Natural killer cell treated with Interleukin-12 subunit alpha and Interleukin-12 subunit beta and Interleukin-15 and Interleukin-18, amount 100 ng/mL, for 72 hours (primary cell): ENCODE data around the gene GATB. TPM values are rescaled to one million over a fixed set of nuclear protein-coding genes. Genes with fewer than 3 reads are reported as not detected.
A peak's percentile ranks its signal among the peaks of the same experiment; 100 is the strongest.
"Not testable (repeated sequence)": the region's sequence is repeated elsewhere in the genome, so short reads cannot be mapped to it uniquely, and the experiment has no call there.

ENCODE experiments used
- ATAC-seq, 2 donors: fragments of 150-1000 bp; cut with Tn5 transposase in 1 of 2; sonication (Bioruptor Pico), chemical (Tn5 transposase) in 1 of 2; 2 replicates each; pipeline ENCODE4 v1.10.0; 2021
- DNase-seq: peaks from one replicate; pipeline ENCODE4 v3.0.0; 2022; ENCODE audit warnings: low spot score
- H3K27ac Mint-ChIP-seq, 2 donors: 1 replicate in 1 of 2; 2 replicates in 1 of 2; pipeline ENCODE4 v1.8.0; 2022; ENCODE audit warnings: mixed read lengths in 2 of 2, mild to moderate bottlenecking in 1 of 2, moderate library complexity in 1 of 2
- H3K27me3 Mint-ChIP-seq, 2 donors: 1 replicate in 1 of 2; 2 replicates in 1 of 2; pipeline ENCODE4 v1.8.0; 2022; ENCODE audit warnings: mixed read lengths in 2 of 2
- H3K36me3 Mint-ChIP-seq: one replicate; pipeline ENCODE4 v1.8.0; 2022; ENCODE audit warnings: mixed read lengths
- H3K4me1 Mint-ChIP-seq, 2 donors: 1 replicate in 1 of 2; 2 replicates in 1 of 2; pipeline ENCODE4 v1.8.0; 2022; ENCODE audit warnings: low read depth in 2 of 2, mixed read lengths in 2 of 2, mild to moderate bottlenecking in 1 of 2
- H3K4me3 Mint-ChIP-seq: one replicate; pipeline ENCODE4 v1.8.0; 2022; ENCODE audit warnings: mixed read lengths
- H3K9me3 Mint-ChIP-seq: 2 replicates; pipeline ENCODE4 v1.8.0; 2022; ENCODE audit warnings: mixed read lengths
- total RNA-seq, 2 donors: library from RNA; stranded (reverse); gene quantifications; one replicate each; pipeline ENCODE4 v1.2.3, GENCODE V29; 2022

GATB gene
- total RNA-seq, 2 donors from 2014 or later, result 15.4 to 18.4 TPM

GRCh38 chr4:151736852-151737251 is 24.0 kb downstream of the GATB start:
- not testable (repeated sequence) for H3K27ac Mint-ChIP-seq, H3K36me3 Mint-ChIP-seq, ATAC-seq, H3K9me3 Mint-ChIP-seq, H3K4me1 Mint-ChIP-seq, DNase-seq, H3K4me3 Mint-ChIP-seq, H3K27me3 Mint-ChIP-seq

- H3K36me3 Mint-ChIP-seq, result peaks cover 9% of the 10 kb centered on the region
- peaks cover 7% of the 10 kb centered on the region for H3K9me3 Mint-ChIP-seq
Measured at GRCh38 chr4:151736361-151736760, 24.4 kb downstream of the GATB start.

GRCh38 chr4:151731670-151732069 is 29.1 kb downstream of the GATB start:
- not testable (repeated sequence) for DNase-seq, H3K27me3 Mint-ChIP-seq

More at GRCh38 chr4:151736361-151736760, 24.4 kb downstream of the GATB start:
- Mint-ChIP-seq H3K4me1 (peaks cover 0 to 2% of the 10 kb centered on the region in 2 donors), H3K4me3 (no peak overlapping the region), H3K27me3 (no peaks in the 10 kb centered on the region), H3K27ac (no peak overlapping the region)
- no peak for DNase-seq
- ATAC-seq, result no peak

GRCh38 chr4:151729731-151730559 is 30.9 kb downstream of the GATB start:
- ATAC-seq (no peak), DNase-seq (no peak)
- Mint-ChIP-seq H3K4me1 (peaks cover 0 to 1% of the 10 kb centered on the region in 2 donors), H3K36me3 (no peaks in the 10 kb centered on the region), H3K9me3 (no peaks in the 10 kb centered on the region), H3K27me3 (no peaks in the 10 kb centered on the region), H3K4me3 (no peak overlapping the region), H3K27ac (no peak overlapping the region)

More at GRCh38 chr4:151731670-151732069, 29.1 kb downstream of the GATB start:
- not testable (repeated sequence) for ATAC-seq, H3K4me3 Mint-ChIP-seq, H3K27ac Mint-ChIP-seq, H3K4me1 Mint-ChIP-seq, H3K36me3 Mint-ChIP-seq, H3K9me3 Mint-ChIP-seq

GRCh38 chr4:151728679-151729078 is 32.1 kb downstream of the GATB start:
- Mint-ChIP-seq H3K4me1 (peaks cover 5 to 8% of the 10 kb centered on the region in 2 donors), H3K27me3 (no peaks in the 10 kb centered on the region), H3K9me3 (no peaks in the 10 kb centered on the region), H3K27ac (no peak overlapping the region), H3K4me3 (no peak overlapping the region), H3K36me3 (no peaks in the 10 kb centered on the region)
- no peak for DNase-seq
- no peak for ATAC-seq

- no peak for DNase-seq
- peaks cover 5 to 8% of the 10 kb centered on the region in 2 donors for H3K4me1 Mint-ChIP-seq
- ATAC-seq, result no peak
- no peaks in the 10 kb centered on the region for H3K27me3 Mint-ChIP-seq
- no peak overlapping the region for H3K27ac Mint-ChIP-seq
- no peak overlapping the region for H3K4me3 Mint-ChIP-seq
- H3K9me3 Mint-ChIP-seq, result no peaks in the 10 kb centered on the region
- no peaks in the 10 kb centered on the region for H3K36me3 Mint-ChIP-seq
Measured at GRCh38 chr4:151728006-151728405, 32.8 kb downstream of the GATB start.

- Mint-ChIP-seq H3K27me3 (no peaks in the 10 kb centered on the region), H3K4me3 (no peak overlapping the region), H3K36me3 (no peaks in the 10 kb centered on the region), H3K9me3 (no peaks in the 10 kb centered on the region), H3K27ac (no peak overlapping the region), H3K4me1 (peaks cover 5 to 8% of the 10 kb centered on the region in 2 donors)
- DNase-seq (no peak), ATAC-seq (no peak)
Measured at GRCh38 chr4:151727365-151727764, 33.4 kb downstream of the GATB start.

GRCh38 chr4:151725087-151725486 is 35.7 kb downstream of the GATB start:
- no peak for DNase-seq
- H3K36me3 Mint-ChIP-seq, result no peaks in the 10 kb centered on the region
- no peaks in the 10 kb centered on the region for H3K27me3 Mint-ChIP-seq
- no peak overlapping the region for H3K4me3 Mint-ChIP-seq
- no peaks in the 10 kb centered on the region for H3K9me3 Mint-ChIP-seq
- H3K27ac Mint-ChIP-seq, result peak overlapping the region in 1 of 2 donors; percentile 3
- no peak for ATAC-seq
- H3K4me1 Mint-ChIP-seq, result peaks cover 5 to 8% of the 10 kb centered on the region in 2 donors

- Mint-ChIP-seq H3K27me3 (no peaks in the 10 kb centered on the region), H3K36me3 (no peaks in the 10 kb centered on the region), H3K4me1 (peaks cover 5 to 8% of the 10 kb centered on the region in 2 donors), H3K27ac (no peak overlapping the region), H3K4me3 (no peak overlapping the region), H3K9me3 (no peaks in the 10 kb centered on the region)
- DNase-seq (no peak), ATAC-seq (no peak)
Measured at GRCh38 chr4:151721916-151722315, 38.9 kb downstream of the GATB start.

- DNase-seq, result no peak
- H3K27ac Mint-ChIP-seq, result no peak overlapping the region
- ATAC-seq, result no peak
- no peaks in the 10 kb centered on the region for H3K27me3 Mint-ChIP-seq
- peaks cover 5 to 8% of the 10 kb centered on the region in 2 donors for H3K4me1 Mint-ChIP-seq
- H3K4me3 Mint-ChIP-seq, result no peak overlapping the region
- H3K9me3 Mint-ChIP-seq, result no peaks in the 10 kb centered on the region
- no peaks in the 10 kb centered on the region for H3K36me3 Mint-ChIP-seq
Measured at GRCh38 chr4:151721466-151721865, 39.3 kb downstream of the GATB start.

GRCh38 chr4:151719956-151720334 is 40.9 kb downstream of the GATB start:
- Mint-ChIP-seq H3K4me1 (peaks cover 5 to 8% of the 10 kb centered on the region in 2 donors), H3K27me3 (no peaks in the 10 kb centered on the region), H3K36me3 (no peaks in the 10 kb centered on the region), H3K9me3 (no peaks in the 10 kb centered on the region), H3K4me3 (no peak overlapping the region), H3K27ac (no peak overlapping the region)
- ATAC-seq, result no peak
- no peak for DNase-seq

- Mint-ChIP-seq H3K27me3 (no peaks in the 10 kb centered on the region), H3K36me3 (no peaks in the 10 kb centered on the region), H3K9me3 (no peaks in the 10 kb centered on the region), H3K27ac (no peak overlapping the region), H3K4me3 (no peak overlapping the region), H3K4me1 (peaks cover under 1 to 1% of the 10 kb centered on the region in 2 donors)
- DNase-seq, result no peak
- ATAC-seq, result no peak
Measured at GRCh38 chr4:151718984-151719955, 41.5 kb downstream of the GATB start.

GRCh38 chr4:151717909-151718628 is 42.7 kb downstream of the GATB start:
- Mint-ChIP-seq H3K4me3 (no peak overlapping the region), H3K27ac (no peak overlapping the region), H3K36me3 (no peaks in the 10 kb centered on the region), H3K27me3 (no peaks in the 10 kb centered on the region), H3K4me1 (no peaks in the 10 kb centered on the region), H3K9me3 (no peaks in the 10 kb centered on the region)
- ATAC-seq (no peak), DNase-seq (no peak)
